Ascending aorta (tissue), 2 donors: ENCODE data around the gene SNTB2. TPM values are rescaled to one million over a fixed set of nuclear protein-coding genes. Genes with fewer than 3 reads are reported as not detected.
A peak's percentile ranks its signal among the peaks of the same experiment; 100 is the strongest.
"Not testable (repeated sequence)": the region's sequence is repeated elsewhere in the genome, so short reads cannot be mapped to it uniquely, and the experiment has no call there.

ENCODE experiments used
- DNase-seq, 2 donors: peaks; one replicate each; pipeline ENCODE4 v3.0.0-alpha.2; 2019; ENCODE audit warnings: low spot score in 2 of 2
- H3K27ac ChIP-seq, 2 donors: fragments of 200-600 bp; sonication (generic); one replicate each; pipeline ENCODE4 v1.5.1; 2016 to 2017; ENCODE audit warnings: mild to moderate bottlenecking in 1 of 2
- H3K27me3 ChIP-seq: fragments of 200-600 bp; sonication (generic); one replicate; pipeline ENCODE4 v1.5.1; 2017
- H3K36me3 ChIP-seq, 2 donors: fragments of 200-600 bp; sonication (generic); one replicate each; pipeline ENCODE4 v1.5.1; 2016
- H3K4me1 ChIP-seq, 2 donors: fragments of 200-600 bp; sonication (generic); one replicate each; pipeline ENCODE4 v1.5.1; 2016 to 2017; ENCODE audit warnings: mild to moderate bottlenecking in 1 of 2
- H3K4me3 ChIP-seq, 2 donors: fragments of 200-600 bp; sonication (generic); one replicate each; pipeline ENCODE4 v1.5.1; 2016 to 2017; ENCODE audit warnings: mild to moderate bottlenecking in 1 of 2
- H3K9me3 ChIP-seq, 2 donors: fragments of 200-600 bp; sonication (generic); one replicate each; pipeline ENCODE4 v1.5.1; 2016
- intact Hi-C: fragments of 100-400 bp; cut with DNase I; formaldehyde crosslinking; loops from one replicate; pipeline ENCODE4 v1.15.1; 2023
- total RNA-seq: library from RNA; depleted of rRNA; stranded (reverse); fragments of >200 nt; gene quantifications from one replicate; pipeline ENCODE4 v1.1.0, GENCODE V29; 2016
- TF ChIP-seq, protein P1 (sequence below), 3 experiments: fragments of 200-600 bp in 2 of 3; fragments of 450-650 bp in 1 of 3; sonication (generic) in 2 of 3; IDR thresholded peaks; one replicate each; pipeline ENCODE4 v1.5.1; 2016 to 2019; ENCODE audit warnings: antibody characterized with exemption in 3 of 3, mild to moderate bottlenecking in 1 of 3, moderate library complexity in 1 of 3

Gene SNTB2
- total RNA-seq, 1 donor from 2014 or later, result 19.7 TPM

DNA sequence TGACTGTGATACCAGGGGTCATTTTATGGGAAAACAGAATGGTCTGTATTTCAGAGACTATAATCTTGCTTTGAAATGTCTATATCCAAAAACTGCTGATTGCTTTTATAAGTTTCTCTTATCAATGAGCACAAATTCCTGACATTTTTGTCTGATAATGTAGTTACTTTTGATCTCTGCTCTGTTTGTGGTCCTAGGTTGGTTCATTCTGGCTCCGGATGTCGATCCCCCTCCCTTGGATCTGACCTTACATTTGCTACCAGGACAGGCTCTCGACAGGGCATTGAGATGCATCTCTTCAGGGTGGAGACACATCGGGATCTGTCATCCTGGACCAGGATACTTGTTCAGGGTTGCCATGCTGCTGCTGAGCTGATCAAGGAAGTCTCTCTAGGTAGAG lies 96.9 kb downstream of the SNTB2 start:
- TF ChIP-seq, protein P1, sequence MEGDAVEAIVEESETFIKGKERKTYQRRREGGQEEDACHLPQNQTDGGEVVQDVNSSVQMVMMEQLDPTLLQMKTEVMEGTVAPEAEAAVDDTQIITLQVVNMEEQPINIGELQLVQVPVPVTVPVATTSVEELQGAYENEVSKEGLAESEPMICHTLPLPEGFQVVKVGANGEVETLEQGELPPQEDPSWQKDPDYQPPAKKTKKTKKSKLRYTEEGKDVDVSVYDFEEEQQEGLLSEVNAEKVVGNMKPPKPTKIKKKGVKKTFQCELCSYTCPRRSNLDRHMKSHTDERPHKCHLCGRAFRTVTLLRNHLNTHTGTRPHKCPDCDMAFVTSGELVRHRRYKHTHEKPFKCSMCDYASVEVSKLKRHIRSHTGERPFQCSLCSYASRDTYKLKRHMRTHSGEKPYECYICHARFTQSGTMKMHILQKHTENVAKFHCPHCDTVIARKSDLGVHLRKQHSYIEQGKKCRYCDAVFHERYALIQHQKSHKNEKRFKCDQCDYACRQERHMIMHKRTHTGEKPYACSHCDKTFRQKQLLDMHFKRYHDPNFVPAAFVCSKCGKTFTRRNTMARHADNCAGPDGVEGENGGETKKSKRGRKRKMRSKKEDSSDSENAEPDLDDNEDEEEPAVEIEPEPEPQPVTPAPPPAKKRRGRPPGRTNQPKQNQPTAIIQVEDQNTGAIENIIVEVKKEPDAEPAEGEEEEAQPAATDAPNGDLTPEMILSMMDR (IDR thresholded peaks at IDR 0.05), result no peak
- intact Hi-C loops, result no loop called here
- peaks cover 8 to 14% of the 10 kb centered on the region in 2 donors for H3K4me1 ChIP-seq
- no peak for DNase-seq
- H3K27me3 ChIP-seq, result no peaks in the 10 kb centered on the region
- no peaks in the 10 kb centered on the region for H3K9me3 ChIP-seq
- H3K36me3 ChIP-seq, result peaks cover 6 to 9% of the 10 kb centered on the region in 2 donors
- H3K27ac ChIP-seq, result no peak overlapping the region
- no peak overlapping the region for H3K4me3 ChIP-seq

DNA sequence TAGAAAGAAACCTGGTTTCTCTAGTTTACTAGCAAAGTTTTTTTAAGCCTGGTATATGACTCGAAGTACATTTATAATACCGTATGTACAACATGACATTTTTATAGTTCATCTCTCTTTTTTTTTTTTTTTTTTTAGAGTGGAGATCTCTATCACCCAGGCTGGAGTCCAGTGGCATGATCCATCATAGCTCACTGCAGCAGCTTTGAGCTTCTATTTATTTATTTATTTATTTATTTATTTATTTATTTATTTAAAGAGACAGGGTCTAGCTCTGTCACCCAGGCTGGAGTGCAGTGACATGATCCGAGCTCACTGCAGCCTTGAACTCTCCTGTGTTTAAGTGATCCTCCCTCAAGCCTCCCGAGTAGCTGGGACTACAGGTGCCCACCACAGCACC lies 98.3 kb downstream of the SNTB2 start:
- peaks cover 8 to 14% of the 10 kb centered on the region in 2 donors for H3K4me1 ChIP-seq
- no peak overlapping the region for H3K27ac ChIP-seq
- H3K27me3 ChIP-seq, result no peaks in the 10 kb centered on the region
- H3K36me3 ChIP-seq, result peaks cover 6 to 9% of the 10 kb centered on the region in 2 donors
- DNase-seq, result no peak
- intact Hi-C loops, result no loop called here
- no peaks in the 10 kb centered on the region for H3K9me3 ChIP-seq
- TF ChIP-seq, protein P1 (IDR thresholded peaks at IDR 0.05), result no peak
- no peak overlapping the region for H3K4me3 ChIP-seq

DNA sequence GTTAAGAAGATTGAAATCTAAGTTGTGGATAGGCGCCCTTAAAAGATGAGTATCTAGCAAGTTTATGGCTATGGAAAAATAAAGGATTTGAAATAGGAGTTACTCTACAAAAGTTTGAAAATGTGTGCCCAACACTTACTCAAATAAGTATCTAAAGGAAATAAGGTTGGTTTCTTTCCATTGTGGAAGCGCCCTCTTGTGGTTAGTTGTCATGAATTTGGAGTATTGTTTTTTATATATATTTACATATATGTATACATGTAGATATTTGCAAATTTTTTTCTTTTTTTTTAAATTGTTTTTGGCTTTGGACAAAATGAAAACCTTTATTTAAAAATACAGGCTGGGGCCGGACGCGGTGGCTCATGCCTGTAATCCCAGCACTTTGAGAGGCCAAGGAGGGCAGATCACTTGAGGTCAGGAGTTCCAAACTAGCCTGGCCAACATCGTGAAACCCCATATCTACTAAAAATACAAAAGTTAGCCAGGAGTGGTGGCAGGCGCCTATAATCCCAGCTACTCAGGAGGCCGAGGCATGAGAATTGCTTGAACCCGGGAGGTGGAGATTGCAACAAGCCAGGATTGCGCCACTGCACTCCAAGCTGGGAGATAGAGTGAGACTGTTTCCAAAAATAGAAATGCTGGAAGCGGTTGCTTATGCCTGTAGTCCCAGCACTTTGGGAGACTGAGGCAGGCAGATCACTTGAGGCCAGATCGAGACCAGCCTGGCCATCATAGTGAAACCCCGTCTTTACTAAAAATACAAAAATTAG lies 100.2 kb downstream of the SNTB2 start:
- peak; percentile 29 to 88 for DNase-seq
- intact Hi-C loops, result loop anchor here (1.0 kb wide), 1 partner anchor 137 kb away; no protein-coding TSS in a partner anchor
- peaks cover 8 to 14% of the 10 kb centered on the region in 2 donors for H3K4me1 ChIP-seq

DNA sequence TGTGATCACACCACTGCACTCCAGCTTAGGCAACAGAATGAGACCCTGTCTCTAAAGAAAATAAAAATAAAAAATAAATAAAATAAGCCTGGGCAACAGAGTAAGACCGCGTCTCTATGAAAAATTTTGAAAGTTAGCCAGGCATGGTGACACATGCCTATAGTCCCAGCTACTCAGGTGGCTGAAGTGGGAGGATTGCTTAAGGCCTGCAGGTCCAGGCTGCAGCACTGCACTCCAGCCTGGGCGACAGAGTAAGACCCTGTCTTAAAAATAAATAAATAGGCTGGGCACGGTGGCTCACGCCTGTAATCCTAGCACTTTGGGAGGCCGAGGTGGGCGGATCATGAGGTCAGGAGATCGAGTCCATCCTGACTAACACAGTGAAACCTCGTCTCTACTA lies 104.7 kb downstream of the SNTB2 start:
- H3K27me3 ChIP-seq, H3K4me3 ChIP-seq, H3K9me3 ChIP-seq, intact Hi-C loops, H3K36me3 ChIP-seq, H3K27ac ChIP-seq, H3K4me1 ChIP-seq, DNase-seq: not testable (repeated sequence)

More for the DNA sequence above, 100.2 kb downstream of the SNTB2 start:
- Histone ChIP-seq H3K4me3 (no peak overlapping the region), H3K9me3 (no peaks in the 10 kb centered on the region), H3K27ac (peak overlapping the region; percentile 63 to 71), H3K36me3 (peaks cover 6 to 9% of the 10 kb centered on the region in 2 donors), H3K27me3 (no peaks in the 10 kb centered on the region)
- TF ChIP-seq, protein P1 (IDR thresholded peaks at IDR 0.05), result peak; percentile 31 to 68 (median 56)

DNA sequence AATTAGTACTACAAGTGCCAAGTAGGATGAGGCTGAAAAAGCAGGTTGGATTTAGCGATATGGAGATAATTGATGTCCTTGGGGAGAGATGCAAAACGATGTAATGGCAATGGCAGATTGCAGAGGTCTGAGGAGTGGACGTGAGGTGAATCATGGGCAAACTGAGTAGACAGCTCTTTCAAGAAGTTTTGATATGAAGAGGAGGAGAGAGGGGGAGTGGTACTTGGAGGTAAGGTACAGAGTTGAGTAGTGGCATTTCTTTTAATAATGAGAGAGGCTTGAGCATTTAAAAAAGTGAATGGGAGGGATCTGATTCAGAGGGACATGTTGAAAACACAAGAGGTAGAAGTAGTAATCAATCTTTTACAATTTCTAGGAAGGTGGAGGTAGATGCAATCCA lies 106.4 kb downstream of the SNTB2 start:
- TF ChIP-seq, protein P1 (IDR thresholded peaks at IDR 0.05), result no peak
- intact Hi-C loops, result no loop called here
- no peak overlapping the region for H3K4me3 ChIP-seq

DNA sequence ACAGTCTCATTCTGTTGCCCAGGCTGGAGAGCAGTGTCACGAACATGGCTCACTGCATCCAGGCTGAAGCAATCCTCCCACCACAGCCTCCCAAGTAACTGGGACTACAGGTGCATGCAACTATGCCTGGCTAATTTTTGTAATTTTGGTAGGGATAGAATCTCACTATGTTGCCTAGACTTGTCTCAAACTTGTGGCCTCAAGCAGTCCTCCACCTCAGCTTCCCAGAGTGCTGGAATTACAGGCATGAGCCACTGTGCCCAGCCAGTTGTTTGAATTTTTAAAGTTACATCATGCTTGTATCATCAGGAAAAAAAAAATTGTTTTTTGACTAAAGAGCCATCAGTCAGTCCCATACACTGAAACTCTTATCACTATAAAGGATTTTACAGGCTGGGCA lies 107.1 kb downstream of the SNTB2 start:
- intact Hi-C loops, result no loop called here
- DNase-seq, result no peak
- Histone ChIP-seq H3K27ac (no peak overlapping the region), H3K27me3 (no peaks in the 10 kb centered on the region), H3K4me1 (no peaks in the 10 kb centered on the region), H3K36me3 (no peaks in the 10 kb centered on the region), H3K4me3 (no peak overlapping the region), H3K9me3 (no peaks in the 10 kb centered on the region)
- TF ChIP-seq, protein P1 (IDR thresholded peaks at IDR 0.05), result no peak

More for the DNA sequence above, 106.4 kb downstream of the SNTB2 start:
- no peak overlapping the region for H3K27ac ChIP-seq
- DNase-seq, result no peak
- H3K36me3 ChIP-seq, result no peaks in the 10 kb centered on the region
- H3K27me3 ChIP-seq, result no peaks in the 10 kb centered on the region
- H3K9me3 ChIP-seq, result no peaks in the 10 kb centered on the region
- no peaks in the 10 kb centered on the region for H3K4me1 ChIP-seq

DNA sequence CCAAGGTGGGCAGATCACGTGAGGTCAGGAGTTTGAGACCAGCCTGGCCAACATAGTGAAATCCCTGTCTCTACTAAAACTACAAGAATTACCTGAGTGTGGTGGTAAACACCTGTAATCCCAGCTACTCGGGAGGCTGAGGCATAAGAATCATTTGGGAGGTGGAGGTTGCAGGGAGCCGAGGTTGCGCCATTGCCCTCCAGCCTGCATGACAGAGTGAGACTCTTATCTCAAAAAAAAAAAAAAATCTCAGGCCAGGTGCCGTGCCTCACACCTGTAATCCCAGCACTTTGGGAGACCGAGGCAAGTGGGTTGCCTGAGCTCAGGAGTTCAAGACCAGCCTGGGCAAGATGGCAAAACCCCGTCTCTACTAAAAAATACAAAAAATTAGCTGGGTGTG lies 109.8 kb downstream of the SNTB2 start:
- H3K27me3 ChIP-seq, intact Hi-C loops, H3K9me3 ChIP-seq, H3K27ac ChIP-seq, H3K4me1 ChIP-seq, H3K4me3 ChIP-seq: not testable (repeated sequence)
- peak in 1 of 2 donors; percentile 51 for DNase-seq
- H3K36me3 ChIP-seq, result peaks cover 16 to 19% of the 10 kb centered on the region in 2 donors
